COLO668 (cell line): ENCODE data around the gene EFCC1.
"Not testable (repeated sequence)": the region's sequence is repeated elsewhere in the genome, so short reads cannot be mapped to it uniquely, and the experiment has no call there.

Experiments
- DNase-seq: peaks from one replicate; lab custom pipeline; 2025; ENCODE audit not compliant: unreplicated experiment; lab: John Stamatoyannopoulos, UW

The EFCC1 gene

GRCh38 chr3:129069313-129070085, 68.4 kb downstream of the EFCC1 start:
- DNase-seq, result not testable (repeated sequence)

DNA sequence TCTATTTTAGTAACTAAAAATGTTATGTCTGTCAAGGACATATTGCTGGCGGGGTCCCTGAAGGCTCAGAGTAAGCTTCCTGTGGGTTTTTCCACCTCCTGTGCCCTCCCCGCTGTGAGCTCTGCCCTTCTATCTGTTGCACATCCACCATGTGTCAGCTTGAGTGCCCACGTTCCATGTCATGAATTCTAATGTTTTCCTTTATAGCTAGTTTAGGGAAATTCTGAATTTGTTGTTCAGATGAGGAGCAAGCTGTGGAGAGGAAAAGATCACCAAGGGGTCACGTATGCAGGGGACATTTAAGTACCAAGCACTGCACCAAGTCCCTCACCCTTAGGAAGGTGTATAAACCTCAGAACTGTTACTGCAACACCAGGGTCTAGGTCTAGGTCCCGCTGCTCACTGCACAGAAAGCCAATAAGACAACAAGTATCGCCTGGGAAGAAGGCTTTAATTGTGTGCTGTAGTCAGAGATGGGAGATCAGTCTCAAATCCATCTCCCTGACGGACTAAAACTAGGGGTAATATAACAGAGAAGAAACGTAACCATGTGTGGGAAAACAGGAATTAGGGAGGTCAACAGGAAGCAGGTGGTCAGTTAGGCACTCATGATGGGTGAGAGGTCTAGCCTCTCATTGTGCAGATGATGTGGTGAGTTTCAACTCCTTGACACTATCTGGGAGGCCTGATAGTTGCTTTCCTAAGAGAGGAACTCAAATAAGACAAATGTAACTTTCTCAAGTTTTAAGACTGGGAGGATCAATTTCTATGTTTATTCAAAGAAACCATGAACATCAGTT, 69.2 kb downstream of the EFCC1 start:
- no peak for DNase-seq

DNA sequence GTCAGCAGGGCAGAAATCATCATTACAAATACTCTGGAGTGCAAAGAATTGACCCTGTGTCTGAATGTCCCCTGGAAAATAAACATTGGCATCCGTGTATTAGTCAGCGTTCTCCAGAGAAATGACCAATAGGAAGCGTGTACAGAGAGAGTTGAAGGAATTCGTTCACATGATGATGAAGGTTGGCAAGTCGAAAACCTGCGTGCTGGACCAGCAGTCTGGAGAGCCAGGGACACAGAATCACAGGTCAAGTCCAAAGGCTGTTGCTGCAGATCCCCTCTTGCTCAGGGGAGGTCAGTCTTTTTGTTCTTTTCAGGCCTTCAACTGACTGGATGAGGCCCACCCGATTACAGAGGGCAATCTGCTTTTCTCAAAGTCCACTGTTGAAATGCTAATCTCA, 76.1 kb downstream of the EFCC1 start:
- DNase-seq, result no peak

DNA sequence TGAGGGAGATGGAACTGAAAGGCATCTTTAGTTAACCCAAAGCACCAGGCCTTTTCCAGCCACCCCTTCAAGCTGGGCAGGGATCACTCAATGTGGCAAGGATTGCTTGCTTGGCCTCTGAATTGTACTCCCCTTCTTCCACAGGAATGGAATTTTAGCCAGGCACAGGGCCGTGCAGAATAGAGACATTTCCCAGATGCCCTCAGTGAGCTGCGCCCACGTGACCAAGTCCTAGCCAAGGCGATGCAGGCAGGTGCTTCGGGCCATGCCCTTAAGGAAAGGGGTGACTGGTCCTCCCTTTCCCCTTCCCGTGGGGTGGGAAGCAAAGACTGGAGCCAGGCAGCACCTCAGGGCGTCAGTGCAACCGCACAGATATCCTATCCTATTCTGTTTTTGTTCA, 77.4 kb downstream of the EFCC1 start:
- no peak for DNase-seq

DNA sequence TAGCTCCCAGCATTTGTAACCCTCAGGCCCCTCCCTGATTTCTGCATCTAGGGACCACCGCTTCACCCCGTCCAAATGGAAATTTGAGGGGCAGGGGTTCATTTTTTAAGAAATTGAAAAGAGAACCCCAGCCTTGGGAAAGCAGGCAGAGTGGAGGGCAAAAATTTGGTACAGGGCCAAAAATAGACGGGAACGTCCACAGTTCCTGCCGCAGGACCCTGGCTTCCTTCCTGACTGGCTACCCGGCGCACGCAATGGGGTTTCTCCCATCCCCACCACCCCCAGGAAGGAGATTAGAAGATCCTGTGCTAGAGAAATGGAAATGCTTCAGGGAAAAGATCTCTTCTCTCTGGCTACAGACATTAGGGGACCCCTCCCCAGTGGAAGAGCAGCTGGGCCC, 80.4 kb downstream of the EFCC1 start:
- no peak for DNase-seq

DNA sequence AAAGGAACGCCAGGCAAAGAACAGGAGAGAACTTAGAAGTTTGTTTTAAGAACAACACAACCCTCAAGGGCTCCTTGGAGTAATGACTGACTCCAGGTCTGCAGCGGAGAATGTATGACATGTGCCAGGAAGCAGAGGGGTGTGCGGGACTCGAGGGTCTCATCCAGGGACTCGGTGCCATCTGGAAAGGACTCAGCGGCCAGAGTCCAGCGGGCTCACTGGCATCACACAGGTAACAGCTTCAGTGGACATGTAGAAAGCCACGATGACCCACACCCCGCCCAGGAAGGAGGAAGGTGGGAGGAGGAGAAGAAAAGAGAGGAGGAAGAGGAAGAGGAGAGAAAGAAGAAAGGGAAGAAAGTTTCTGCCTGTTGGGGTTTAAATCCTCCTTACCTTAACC, 80.9 kb downstream of the EFCC1 start:
- no peak for DNase-seq

GRCh38 chr3:129084501-129084900, 83.4 kb downstream of the EFCC1 start:
- DNase-seq, result no peak

DNA sequence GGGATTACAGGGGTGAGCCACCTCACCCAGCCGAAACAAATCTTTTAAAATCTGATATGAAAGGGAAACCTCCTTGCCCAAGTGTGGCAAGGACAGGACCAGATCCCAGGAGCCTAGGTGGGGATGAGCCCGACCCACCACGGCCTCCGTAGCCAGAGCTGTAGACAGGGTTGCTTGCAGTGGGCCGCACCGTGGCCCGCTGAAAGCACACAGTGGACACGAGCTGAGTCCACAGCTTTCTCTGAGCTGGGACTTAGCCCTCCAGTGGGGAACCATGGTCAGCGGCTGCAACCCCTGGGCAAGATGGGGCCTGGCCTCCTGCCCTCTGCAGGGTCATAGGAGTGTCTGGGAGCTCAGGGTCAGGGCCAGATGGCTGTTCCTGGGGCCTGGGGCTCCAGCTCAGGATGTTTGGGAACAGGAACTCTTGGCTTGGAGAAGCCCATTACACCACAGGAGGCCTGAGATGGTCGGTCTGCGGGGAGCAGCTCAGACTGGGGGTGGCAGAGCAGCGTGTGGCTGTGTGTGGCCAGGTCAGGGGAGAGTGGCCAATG, 84.1 kb downstream of the EFCC1 start:
- DNase-seq, result no peak

- no peak for DNase-seq
Observed at GRCh38 chr3:129085818-129086217, 84.7 kb downstream of the EFCC1 start.

DNA sequence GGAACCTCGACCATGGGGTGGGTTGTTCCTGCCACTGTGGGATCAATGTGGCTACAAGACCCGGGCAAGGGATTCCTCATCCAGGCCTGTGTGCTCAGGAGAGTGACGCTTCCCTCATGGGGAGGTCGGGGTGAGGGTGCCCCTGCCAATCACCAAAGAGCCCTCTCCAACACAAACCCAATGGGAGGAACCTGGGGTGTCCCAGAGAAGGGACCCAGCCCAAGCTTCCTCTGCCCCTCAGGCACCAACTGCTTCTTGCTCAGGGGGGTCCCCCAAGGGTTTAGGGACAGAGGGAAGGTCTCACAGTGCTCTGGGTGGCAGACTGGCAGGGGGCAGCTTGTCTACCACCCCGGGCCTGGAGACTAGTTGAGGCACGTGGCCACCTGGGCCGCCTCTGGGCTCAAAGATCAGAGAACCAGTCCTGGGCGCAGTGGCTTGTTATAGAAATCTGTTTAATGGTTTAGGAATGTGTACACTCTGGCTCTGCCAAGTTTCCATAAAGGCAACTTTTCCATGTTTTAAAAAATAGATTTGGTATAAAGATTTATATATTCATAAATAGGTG, 86.1 kb downstream of the EFCC1 start:
- DNase-seq, result no peak

GRCh38 chr3:129087904-129088303, 86.8 kb downstream of the EFCC1 start:
- not testable (repeated sequence) for DNase-seq

DNA sequence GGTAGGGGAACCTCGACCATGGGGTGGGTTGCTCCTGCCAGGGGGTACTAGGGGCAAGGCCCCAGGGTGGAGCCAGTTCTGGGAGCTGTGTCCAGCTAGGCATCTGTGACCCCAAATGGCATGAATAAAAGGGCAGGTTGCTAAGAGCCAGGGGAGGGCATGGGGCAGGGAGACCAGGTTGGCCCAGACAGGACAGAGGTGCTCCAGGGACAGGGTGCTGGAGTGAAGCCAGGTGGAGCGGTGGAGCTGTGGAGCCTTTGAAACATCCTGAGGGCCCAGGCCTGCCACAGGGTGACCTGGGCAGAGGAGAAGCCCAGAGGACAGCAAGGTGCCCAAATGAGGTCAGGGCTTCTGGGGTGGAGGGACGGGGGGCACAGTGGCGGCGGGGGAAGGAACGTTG, 87.2 kb downstream of the EFCC1 start:
- not testable (repeated sequence) for DNase-seq
